HuH-7.5 (cell line): ENCODE data around the gene RCAN2.

ENCODE experiments used
- DNase-seq: peaks from one replicate; pipeline ENCODE4 v3.0.0; 2011; ENCODE audit warnings: low spot score

Gene RCAN2

GRCh38 chr6:46331461-46331860 is 159.8 kb downstream of the RCAN2 start:
- no peak for DNase-seq

GRCh38 chr6:46329568-46329967 is 161.7 kb downstream of the RCAN2 start:
- no peak for DNase-seq

- no peak for DNase-seq
Observed at GRCh38 chr6:46327779-46328178, 163.5 kb downstream of the RCAN2 start.

- DNase-seq: no peak
Observed at GRCh38 chr6:46325561-46326530, 165.4 kb downstream of the RCAN2 start.

- DNase-seq: no peak
Observed at GRCh38 chr6:46324706-46325105, 166.5 kb downstream of the RCAN2 start.

DNA sequence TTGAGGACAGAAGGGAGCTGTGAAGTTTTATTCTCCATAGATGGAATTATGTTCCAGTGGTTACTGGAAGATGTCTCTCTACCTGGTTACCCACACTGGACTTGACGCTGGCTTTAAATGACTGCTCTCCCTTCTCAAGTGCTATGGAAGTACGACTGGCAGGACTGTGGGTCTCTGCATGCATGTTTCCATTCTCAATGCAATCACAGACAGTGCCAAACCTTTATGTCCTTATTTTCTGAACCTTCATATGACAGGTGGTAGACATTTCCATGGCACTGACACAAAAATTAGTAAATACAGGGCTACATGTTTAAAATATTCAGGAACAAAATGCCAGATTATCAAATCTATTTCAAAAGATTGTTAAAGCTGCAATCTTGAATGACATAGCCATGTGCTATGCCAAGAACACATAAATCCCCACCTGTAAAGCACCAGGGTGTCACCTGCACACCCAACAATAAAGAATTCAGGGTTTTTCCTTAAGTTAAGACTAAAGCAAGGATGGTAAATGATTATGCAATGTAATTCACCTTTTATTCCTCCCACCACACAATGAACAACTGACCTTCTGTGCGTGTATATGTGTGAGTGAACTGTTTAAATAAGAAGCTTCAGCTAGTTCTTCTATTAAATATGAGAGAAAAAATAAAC is 167.2 kb downstream of the RCAN2 start:
- DNase-seq: no peak

DNA sequence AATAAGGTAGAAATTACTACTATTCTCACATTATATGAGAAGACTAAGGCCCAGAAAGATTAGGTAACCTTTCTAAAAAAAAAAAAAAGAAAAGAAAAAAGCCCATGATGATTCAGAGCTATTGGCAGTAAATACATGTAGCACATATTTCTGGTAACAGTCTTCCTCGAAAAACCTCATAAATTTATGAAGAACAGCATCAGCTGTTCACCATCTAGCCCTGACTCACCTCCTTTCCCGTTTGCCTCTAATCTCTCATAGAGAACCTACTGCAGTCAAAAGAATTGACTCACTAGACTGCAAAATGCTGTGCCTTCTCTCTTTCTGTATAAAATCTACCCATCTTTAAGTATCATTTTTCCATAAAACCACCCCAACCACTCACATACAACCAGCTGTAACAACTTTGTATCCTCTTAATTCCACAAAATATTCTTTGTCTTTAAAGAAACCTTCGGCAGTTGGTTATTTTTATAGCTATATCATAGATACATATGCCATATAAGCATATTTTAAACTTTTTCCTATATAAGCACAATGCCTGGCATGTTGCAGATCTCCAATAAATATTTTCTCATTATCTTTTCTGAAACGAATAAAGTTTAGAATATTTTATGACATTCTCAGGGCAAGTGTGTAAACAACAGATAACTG is 167.8 kb downstream of the RCAN2 start:
- DNase-seq: no peak

GRCh38 chr6:46320505-46320904 is 170.7 kb downstream of the RCAN2 start:
- no peak for DNase-seq

- no peak for DNase-seq
Observed at GRCh38 chr6:46315589-46315988, 175.7 kb downstream of the RCAN2 start.

DNA sequence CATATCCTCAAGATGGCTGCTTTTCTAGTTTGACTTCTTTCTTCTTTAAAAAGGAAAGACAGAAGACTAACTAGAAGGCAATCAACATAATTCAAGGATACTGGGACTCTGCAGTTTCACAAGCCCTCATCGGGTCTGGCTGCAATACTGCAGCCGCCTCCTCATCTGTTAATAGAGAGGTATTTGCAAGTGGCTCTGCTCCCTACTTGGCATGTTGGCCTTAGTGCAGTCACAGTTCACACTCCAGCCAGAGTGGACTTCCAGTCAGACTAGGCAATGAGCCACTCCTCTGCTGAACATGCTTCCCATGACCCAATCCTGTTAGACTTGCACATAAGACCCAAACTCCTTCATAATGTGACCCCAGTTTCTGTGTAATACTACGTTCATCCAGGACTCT is 178.6 kb downstream of the RCAN2 start:
- DNase-seq: no peak

- no peak for DNase-seq
Observed at GRCh38 chr6:46310196-46310595, 181.1 kb downstream of the RCAN2 start.

GRCh38 chr6:46306431-46306830 is 184.8 kb downstream of the RCAN2 start:
- no peak for DNase-seq

- no peak for DNase-seq
Observed at GRCh38 chr6:46305833-46306232, 185.4 kb downstream of the RCAN2 start.

GRCh38 chr6:46305236-46305635 is 186.0 kb downstream of the RCAN2 start:
- no peak for DNase-seq

- DNase-seq: no peak
Observed at GRCh38 chr6:46302816-46303215, 188.4 kb downstream of the RCAN2 start.

- no peak for DNase-seq
Observed at GRCh38 chr6:46302176-46302575, 189.1 kb downstream of the RCAN2 start.

DNA sequence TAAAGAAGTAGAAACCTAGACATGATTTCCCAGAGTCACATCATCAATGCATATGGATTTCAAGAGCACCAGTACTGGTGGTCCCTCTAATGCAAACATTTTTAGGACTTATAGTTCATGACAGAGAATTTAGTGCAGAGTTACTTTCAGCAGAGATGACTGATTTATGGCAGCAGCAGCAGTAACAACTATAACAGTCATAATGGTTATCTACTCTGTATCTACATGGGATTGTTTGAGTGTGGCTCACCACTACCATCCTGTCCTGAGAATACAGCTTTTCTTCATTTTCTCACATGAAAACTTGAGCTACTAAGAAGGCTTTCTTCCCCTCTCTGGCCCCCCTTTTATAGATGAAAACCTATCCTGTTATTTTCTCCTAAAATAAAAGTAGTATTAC is 192.0 kb downstream of the RCAN2 start:
- DNase-seq: no peak

DNA sequence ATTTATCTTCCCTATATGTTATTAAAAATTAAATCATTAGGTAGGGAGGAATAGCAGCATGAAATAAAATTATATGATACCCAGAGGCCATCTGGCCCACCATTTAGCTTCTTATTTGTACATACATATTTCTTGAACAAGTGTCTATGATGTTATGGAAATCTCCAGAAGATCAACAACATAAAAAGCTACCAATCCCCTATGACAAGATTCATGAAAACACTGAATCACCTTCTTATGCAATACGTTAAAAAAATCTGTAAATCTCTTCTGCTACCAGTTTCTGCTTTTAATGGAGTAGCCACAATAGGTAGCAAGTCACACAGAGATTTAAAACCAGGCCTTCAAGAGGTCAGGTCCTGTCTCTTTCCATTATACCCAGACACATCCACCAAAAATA is 194.7 kb downstream of the RCAN2 start:
- no peak for DNase-seq

- no peak for DNase-seq
Observed at GRCh38 chr6:46293641-46294316, 197.5 kb downstream of the RCAN2 start.

GRCh38 chr6:46291880-46292279 is 199.4 kb downstream of the RCAN2 start:
- no peak for DNase-seq

DNA sequence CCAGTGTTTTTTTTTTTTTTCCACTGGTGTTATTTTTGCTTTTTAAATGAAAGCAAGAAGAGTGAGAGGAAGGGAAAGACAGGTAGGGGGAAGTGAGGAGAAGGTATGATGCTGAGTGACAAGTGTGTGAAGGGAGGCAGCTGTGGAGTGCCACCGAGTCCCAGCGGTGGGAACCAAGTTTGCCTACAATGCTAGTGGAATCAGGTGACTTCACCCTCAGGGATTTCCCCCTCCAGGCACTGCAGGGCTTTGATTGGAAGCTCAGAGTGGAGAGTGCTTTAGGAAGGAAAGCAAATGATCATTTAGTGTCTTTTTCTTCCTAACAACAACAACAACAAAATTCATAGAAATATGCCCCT is 200.0 kb downstream of the RCAN2 start:
- DNase-seq: no peak
